NCI-H2107 treated with DMSO at 0.1 percent for 48 hours (cell line): ENCODE measurements around the gene CD2AP.

ENCODE experiments used
- DNase-seq: peaks from one replicate; lab custom pipeline; 2025; ENCODE audit not compliant: unreplicated experiment; lab: John Stamatoyannopoulos, UW

CD2AP gene

GRCh38 chr6:47672816-47673215 lies 195.2 kb downstream of the CD2AP start:
- DNase-seq = no peak

GRCh38 chr6:47674673-47675072 lies 197.1 kb downstream of the CD2AP start:
- DNase-seq = no peak
